ENCODE measurements around the gene CDKN3.
"Not testable (repeated sequence)": the region's sequence is repeated elsewhere in the genome, so short reads cannot be mapped to it uniquely, and the experiment has no call there.

The CDKN3 gene

DNA sequence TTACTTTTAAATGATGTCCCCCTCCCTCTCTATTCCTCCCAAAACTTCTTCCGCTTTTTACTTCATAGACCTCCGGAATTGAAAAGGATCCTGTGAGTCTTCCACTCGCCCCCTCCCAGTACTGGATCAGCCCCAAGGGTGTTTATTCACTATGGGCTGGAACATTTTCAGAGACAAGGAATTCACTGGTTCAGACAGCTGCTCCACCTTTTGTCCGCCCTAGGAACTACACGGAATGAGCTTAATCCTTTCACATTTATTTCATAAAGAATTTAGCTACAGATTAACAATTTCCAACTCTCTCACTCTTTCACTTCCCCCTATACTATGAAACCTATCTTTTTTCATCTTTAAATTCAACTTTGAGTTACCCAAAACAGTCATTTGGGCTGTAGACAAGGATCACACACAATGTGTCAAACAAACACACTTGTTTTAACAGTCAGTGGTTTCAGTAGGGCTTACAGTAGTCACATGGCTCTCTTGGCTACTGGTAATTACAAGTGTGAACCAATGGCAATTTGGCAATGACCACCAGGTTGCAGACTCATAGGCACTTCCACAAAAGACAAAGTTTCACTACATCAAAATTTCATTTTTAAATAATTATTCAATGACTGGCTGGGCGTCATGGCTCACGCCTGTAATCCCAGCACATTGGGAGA lies 23.8 kb downstream of the CDKN3 start:
- peak in 15 of 56 donors; percentile 2 to 33 (median 15) for DNase-seq

DNA sequence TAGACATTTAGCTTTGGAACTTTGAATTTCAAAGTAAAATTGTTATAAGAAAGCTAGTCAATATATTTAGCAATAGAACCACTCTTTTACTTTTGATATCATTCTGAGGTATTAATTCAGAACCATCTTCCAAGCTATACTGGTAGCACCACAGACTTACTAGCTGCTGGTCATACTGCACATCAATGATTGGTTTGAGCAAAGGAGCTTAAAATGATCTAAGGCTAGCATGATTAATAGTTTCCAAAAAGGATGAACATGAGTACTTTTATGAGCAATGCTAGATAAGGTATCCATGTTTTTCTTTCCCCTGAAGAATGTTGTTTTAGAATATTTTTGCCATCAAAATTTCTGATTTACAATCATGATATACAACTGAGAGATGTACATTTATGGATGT lies 27.2 kb downstream of the CDKN3 start:
- DNase-seq = no peak

DNA sequence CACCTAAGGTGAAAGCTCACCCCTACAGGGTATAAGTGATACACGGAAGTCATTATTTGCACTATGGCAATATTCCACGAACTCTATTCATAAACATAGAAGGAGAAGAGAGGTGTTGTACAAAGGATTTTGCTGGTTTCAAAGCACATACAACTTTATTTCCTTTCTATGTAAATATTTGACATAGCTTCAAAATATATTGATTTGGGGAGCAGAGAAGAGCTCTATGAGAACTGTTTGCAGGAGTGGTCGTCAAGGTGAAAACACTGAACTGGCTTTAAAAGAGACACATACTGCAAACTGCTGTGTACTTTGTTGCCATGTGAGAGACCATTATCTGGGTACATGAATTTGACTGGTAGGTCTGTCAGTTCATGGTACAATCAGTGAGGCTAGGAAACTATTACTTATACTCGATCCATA lies 27.7 kb downstream of the CDKN3 start:
- DNase-seq = no peak

DNA sequence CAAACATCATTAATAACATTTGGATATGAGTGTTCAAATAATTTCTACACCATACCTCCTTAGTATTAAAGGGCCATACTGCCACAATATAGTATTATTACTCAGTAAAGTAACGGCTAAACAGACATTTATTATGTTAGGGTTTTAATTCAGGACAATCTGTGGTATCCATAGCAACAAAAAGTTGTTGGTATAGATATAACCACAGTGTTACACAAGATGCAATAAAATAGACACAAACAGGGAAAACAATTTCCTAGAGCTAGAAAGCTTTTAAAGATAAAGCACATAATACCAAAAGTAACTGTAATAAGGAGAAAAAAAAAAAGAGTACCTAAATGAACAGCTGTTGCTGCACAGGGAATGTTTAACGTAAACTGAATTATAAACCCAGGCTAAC lies 28.3 kb downstream of the CDKN3 start:
- DNase-seq = no peak

DNA sequence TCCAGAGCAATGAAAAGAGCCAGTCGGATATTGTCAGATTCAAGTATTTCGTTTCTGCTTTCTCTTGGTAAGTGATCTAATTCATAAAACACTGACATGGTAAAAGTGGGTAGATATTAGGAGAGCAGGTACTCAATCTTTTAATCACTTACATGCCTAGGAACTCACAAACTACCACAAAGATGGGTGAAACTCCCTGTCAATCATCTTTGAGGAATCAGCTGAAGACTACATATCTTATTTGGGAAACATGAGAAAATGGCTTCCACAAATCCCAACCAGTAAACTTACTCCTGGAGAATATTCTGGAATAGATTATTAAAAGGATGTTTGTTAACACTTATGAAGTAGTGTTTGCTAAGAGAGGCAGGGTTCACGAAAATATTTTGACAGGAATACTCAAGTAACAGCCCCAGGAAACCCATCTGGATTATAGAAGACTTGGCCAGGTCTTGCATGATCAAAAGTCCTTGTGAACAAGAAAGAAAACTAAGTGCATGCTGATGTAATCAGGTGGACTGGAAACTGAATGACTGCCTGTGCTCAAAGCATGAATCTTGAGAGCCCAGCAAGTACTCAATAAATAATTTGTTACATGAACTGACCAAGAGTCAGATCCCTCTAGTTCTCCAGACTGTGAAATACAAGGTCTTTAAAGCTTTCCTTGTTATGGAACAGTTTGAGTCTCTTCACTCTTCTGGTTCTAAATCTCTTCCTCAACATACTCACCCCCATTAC lies 28.9 kb downstream of the CDKN3 start:
- no peak for DNase-seq

DNA sequence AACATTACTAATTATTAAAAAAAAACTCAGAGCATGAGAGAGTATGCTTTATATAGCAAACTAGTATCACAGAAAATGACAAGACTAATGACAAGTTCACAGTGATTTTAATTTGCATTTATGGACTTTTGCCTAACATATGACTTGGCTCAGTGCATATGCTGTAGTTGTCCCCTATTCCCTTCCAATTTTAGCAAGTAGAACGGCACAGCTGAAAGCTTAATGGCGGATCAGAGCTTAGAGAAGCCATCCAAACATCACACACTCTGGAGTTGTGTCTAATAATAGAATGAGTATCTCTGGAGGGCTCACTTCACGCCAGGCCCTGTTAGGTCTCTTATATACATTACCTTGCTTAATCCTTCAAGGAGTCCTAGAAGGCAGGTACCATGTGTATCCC lies 31.1 kb downstream of the CDKN3 start:
- DNase-seq = no peak

DNA sequence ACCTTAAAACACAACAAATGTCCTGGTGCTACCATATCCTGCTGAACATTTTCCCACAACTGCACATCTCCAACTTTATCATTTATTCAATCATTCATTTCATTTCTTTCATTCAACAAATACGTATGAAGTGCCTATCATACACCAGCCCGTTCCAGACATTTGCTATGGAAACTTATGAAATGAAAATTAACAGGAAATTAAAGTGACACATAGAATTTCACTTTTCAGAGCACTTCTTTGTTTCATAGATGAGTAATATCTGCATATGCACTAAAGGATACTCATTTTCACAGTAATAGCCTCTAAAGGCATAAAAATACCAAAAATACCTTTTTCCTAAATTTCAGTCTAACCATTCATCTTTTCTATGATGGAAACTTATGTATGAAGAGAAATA lies 31.7 kb downstream of the CDKN3 start:
- DNase-seq = no peak

DNA sequence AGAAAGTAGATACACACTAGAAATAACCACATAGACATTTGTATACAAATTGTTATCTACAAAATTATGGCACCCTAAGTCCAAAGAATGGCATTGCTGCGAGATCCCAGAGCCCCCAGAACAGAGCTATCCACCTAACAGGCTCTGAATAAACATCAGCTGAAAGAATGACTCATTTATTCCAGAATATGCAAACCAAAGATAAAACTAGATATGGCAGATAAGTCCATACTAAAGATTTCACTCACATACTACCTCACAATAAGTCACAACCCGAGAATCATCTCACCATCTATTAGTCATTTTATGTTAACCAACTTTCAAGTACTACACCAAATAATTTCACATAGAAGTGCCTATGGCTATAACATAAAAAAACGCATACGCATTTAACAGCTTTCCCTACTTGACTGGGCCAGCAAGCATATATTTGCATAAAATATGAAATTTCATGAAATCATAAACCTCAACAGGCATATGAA lies 38.7 kb downstream of the CDKN3 start:
- no peak for DNase-seq

DNA sequence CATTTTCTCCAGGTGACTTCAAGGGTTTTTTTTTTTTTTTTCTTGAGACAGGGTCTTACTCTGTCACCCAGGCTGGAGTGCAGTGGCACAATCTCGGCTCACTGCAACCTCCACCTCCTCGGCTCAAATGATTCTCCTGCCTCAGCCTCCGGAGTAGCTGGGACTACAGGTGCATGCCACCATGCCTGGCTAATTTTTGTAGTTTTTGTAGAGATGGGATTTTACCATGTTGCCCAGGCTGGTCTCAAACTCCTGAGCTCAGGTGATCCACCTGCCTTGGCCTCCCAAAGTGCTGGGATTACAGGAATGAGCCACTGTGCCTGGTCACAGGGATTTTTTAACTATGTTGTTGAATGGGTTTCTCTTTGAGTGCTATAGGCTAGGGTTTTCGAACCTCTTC lies 41.1 kb downstream of the CDKN3 start:
- not testable (repeated sequence) for DNase-seq

DNA sequence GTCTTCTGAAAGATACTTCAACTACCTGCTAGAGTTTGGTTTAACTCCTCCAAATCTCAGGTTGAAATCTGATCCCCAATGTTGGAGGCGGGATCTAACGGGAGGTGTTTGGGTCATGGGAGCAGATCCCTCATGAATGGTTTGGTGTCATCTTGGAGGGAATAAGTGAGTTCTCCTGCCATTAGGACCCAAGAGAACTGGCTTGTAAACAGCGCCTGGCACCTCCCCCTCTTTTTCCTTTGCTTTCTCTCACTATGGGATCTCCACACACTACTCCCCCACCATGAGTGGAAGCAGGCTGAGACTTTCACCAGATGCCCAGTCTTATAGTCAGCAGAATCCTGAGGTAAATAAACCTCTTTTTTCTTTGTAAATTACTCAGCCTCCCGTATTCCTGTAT lies 41.9 kb downstream of the CDKN3 start:
- no peak for DNase-seq

DNA sequence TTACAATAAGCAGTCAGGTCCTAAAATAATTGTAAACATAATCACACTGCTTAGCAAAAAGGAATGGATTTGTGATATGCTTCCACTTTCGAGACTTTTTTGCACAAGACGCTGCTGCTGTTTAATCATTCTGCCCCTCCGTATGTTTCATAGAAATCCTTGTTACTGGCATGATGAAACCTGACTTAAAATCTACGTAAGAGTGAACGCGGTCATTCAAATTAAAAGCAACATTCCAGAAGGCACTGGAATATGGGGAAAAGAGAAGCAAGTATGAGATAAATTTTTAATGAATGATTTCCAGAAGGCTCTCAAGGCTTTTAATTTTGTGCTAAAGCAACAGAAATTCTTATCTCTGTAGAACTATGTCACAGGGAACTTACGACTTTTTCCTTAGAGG lies 43.2 kb downstream of the CDKN3 start:
- DNase-seq = no peak

DNA sequence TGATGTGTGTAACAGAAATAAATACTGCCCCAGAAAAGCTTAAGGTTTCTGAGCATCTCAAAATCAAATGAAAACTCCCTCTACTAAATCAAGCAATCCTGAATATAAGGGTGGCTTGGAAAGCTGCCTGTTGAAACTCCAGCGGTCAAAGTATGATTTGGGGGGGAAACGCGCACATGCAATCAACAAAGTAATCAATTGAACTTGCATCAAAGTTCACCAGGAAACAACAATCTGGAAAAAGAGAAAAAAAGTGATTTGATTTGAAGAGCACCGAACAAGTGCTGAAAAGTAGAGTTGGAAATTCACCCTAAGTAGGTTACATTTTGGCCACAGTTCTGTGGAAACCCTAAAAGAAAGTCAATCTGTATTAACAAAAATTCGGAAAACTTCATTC lies 43.7 kb downstream of the CDKN3 start:
- DNase-seq = no peak

DNA sequence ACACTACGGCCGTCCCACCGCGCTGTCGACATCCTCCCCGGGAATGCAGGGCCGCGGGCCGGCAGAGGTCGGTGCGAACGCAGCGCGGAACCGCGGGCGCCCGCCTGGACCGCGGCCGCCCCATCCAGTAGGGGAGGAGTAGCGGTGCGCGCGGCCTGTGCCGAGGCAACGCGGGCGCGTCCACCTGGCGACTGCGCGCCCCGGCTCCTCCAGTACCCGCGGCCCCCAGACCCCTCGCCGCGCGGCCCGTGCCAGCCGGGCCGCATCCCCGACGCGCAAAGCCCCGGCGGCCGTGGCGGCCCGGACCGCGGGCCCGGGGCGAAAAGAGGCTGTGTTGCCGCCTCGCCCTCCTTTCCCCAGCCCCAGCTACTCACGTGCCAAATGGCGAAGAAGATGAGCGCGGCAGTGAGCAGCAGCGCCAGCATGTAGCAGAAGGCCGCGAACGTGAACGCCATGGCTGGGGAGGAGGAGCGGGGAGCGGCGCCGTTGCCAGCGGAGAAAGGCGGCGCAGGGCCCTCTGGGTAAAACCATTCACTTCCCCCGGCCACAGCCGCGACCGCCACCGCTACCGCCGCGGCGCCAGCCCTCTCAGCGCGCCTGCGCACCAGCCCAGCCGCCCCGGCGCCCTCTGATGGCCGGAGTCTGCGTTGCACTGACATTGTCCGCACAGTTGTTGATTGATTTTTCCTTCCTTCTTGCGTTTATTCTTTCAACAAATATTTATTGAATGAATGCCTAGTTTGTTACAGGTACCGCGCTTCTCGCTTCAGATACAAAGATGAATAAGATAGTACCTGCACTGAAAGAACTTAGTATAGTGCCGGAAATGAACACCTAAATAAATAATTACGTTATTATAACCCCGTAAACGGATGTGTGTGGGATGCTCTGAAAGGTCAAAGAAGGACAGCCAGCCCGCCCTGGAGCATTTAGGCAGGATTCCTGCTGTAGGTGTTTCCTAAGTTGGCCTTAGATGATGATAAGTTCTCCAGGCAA lies 44.4 kb downstream of the CDKN3 start, which contains the start of gene CNIH1:
CNIH1 (minus strand) TSS at position 502 of the 996 bp plus-strand sequence; CDS start at position 455, 47 bp downstream.
- peak in 55 of 56 donors; percentile 26 to 93 (median 86) for DNase-seq

DNA sequence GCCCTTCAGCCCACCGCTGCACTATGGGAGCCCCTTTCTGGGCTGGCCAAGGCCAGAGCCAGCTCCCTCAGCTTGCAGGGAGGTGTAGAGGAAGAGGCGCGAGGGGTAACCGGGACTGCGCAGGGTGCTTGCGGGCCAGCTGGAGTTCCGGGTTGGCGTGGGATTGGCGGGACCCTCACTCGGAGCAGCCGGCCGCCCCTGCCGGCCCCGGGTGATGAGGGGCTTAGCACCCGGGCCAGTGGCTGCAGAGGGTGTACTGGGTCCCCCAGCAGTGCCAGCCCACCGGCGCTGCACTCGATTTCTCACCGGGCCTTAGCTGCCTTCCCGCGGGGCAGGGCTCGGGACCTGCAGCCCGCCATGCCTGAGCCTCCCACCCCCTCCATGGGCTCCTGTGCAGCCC lies 46.2 kb downstream of the CDKN3 start:
- DNase-seq = not testable (repeated sequence)

DNA sequence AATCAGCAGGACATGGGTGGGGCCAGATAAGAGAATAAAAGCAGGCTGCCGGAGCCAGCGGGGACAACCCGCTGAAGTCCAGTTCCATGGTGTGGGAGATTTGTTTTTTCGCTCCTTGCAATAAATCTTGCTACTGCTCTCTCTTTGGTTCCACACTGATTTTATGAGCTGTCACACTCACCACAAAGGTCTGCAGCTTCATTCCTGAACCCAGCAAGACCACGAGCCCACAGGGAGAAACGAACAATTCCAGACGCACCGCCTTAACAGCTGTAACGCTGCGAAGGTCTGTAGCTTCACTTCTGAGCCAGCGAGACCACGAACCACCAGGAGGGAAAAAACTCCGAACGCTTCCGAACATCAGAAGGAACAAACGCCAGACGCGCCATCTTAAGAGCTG lies 47.2 kb downstream of the CDKN3 start:
- no peak for DNase-seq

DNA sequence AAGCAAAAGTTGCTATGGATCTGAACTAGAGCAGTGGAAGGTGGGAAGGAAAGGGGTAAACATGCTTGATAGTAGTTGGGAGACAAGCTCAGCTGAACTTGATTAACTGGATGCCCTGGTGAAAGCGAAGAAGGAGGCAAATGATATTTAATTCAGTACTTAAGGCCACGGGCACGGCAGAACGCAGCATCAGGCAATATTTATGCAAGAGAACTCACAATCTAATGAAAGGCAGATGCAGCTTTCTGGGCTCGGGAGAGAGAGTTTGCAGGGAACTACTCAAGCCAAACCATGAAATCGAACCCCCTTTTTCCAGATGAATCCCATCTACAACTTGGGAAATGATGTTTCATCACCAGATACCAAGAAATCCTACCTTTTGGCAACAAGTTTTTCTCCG lies 47.9 kb downstream of the CDKN3 start:
- no peak for DNase-seq

DNA sequence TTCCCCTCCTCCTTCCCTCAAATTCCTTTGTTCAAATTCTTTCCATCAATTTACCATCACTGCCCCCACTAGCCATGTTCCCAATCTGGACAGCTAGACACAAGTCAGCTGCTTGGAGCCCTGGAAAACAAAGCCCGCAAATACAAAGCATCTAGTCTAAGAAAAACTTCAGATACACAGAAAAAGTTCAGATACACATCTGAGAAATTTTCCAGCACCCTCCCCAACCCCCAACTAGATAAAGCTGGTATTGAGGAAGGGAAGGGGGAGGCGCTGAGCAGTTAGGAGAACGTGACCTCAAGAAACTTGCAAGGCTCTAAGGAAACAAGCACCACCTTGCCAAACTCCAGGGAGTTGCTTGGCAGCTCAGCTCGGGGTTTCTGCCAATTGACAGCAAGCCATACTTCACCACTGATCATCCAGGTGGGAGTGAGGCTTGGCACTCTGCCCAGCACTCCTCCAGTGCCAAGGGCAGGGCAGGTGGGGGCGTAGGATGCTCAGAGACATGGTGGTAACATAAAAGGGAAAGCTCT lies 49.4 kb downstream of the CDKN3 start:
- peak in 37 of 56 donors; percentile 2 to 82 (median 36) for DNase-seq

DNA sequence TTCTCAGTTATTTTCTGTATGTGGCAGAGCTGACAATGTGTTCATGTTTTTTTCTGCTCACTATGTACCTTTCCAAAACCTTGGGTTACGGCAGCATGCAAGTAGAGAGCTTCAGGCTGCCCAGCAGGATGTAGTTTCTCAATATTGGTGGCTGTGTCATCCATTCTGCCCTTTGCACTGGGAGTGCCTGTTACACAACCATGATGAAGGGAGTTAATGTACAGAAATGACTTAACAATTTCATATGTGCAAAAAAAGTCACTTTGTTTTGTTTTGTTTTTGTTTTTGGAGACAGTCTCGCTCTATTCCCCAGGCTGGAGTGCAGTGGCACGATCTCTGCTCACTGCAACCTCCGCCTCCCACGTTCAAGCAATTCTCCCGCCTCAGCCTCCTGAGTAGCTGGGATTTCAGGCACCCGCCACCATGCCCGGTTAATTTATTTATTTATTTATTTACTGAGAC lies 50.5 kb downstream of the CDKN3 start:
- DNase-seq = no peak

DNA sequence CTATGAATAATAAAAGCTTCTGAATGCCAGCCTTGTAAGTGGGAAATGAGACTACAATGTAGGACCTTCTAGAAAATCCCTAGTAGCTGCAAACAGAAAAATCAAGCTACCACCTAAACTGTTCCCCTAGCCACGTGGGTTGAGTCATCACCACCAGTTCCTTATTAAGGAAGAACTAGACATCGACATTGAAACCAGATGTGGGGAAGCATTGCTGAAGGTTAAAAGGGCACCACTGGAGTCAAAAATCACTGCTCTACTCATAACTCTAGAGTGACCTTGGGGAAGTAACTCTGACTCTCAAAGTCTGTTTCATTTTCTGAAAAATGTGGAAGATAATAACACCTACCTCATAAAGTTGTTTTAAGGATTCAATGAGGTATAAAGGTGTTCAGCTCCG lies 53.7 kb downstream of the CDKN3 start:
- DNase-seq = no peak

DNA sequence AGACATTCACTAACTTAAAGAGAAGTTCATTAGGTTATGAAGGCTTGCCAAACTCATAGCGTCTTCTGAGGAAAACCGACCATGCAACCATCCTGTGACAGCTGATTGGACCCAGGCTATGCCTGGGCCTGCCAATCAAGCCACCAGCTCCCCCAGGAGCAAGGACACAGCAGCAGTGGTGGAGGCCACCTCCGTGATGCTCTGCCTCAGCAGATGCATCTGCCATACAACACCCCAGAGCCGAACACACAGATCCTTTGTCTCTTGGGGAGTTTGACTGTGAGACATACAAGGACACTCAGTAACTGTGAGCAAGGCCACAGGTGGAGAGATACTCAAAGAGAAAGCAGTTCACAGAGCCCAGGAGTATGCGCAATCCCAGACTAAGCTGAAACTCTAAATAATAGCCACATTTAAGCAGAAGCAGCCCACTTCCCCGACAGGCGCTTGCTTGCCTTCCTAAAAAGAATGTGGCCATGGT lies 54.4 kb downstream of the CDKN3 start:
- DNase-seq = no peak

DNA sequence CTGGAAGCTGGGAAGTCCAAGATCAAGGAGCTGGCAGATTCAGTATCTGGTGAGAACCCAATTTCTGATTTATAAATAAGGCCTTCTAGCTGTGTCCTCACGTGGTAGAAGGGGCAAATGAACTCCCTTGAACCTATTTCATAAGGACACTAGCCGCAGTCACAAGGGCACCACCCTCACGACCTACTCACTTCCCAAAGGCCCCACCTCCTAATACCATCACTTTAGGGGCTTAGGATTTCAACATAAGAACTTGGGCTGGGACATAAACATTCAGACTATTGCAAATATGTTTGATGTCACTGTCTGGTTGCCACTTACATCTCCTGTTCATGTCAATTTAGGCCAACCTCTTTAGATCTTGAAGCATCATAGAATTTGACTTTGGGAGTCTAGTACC lies 55.2 kb downstream of the CDKN3 start:
- DNase-seq = no peak

Data from nucleus accumbens (tissue), 56 donors.